Measurements from ENCODE around the gene C1orf167.

The C1orf167 gene

GRCh38 chr1:11787251-11787803 lies 25.3 kb downstream of the C1orf167 start:
- TF ChIP-seq, protein P1, sequence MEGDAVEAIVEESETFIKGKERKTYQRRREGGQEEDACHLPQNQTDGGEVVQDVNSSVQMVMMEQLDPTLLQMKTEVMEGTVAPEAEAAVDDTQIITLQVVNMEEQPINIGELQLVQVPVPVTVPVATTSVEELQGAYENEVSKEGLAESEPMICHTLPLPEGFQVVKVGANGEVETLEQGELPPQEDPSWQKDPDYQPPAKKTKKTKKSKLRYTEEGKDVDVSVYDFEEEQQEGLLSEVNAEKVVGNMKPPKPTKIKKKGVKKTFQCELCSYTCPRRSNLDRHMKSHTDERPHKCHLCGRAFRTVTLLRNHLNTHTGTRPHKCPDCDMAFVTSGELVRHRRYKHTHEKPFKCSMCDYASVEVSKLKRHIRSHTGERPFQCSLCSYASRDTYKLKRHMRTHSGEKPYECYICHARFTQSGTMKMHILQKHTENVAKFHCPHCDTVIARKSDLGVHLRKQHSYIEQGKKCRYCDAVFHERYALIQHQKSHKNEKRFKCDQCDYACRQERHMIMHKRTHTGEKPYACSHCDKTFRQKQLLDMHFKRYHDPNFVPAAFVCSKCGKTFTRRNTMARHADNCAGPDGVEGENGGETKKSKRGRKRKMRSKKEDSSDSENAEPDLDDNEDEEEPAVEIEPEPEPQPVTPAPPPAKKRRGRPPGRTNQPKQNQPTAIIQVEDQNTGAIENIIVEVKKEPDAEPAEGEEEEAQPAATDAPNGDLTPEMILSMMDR (IDR thresholded peaks at IDR 0.05), result no peak
- Histone ChIP-seq H2AFZ (peak overlapping the region; percentile 70), H3K4me1 (peaks cover 13% of the 10 kb centered on the region), H3K4me3 (ENCODE audit: low read depth, low read length) (no peak overlapping the region), H3K9me3 (ENCODE audit: control insufficient read depth, low read length) (no peaks in the 10 kb centered on the region), H3K27ac (peak overlapping the region; percentile 42), H3K36me3 (ENCODE audit: control insufficient read depth, insufficient read depth, low read length) (no peaks in the 10 kb centered on the region), H3K79me2 (no peaks in the 10 kb centered on the region), H3K4me2 (ENCODE audit: low read length) (peak overlapping the region; percentile 23), H3K9ac (no peak overlapping the region), H3K27me3 (ENCODE audit: control insufficient read depth, insufficient read depth, low read length) (no peaks in the 10 kb centered on the region)

DNA sequence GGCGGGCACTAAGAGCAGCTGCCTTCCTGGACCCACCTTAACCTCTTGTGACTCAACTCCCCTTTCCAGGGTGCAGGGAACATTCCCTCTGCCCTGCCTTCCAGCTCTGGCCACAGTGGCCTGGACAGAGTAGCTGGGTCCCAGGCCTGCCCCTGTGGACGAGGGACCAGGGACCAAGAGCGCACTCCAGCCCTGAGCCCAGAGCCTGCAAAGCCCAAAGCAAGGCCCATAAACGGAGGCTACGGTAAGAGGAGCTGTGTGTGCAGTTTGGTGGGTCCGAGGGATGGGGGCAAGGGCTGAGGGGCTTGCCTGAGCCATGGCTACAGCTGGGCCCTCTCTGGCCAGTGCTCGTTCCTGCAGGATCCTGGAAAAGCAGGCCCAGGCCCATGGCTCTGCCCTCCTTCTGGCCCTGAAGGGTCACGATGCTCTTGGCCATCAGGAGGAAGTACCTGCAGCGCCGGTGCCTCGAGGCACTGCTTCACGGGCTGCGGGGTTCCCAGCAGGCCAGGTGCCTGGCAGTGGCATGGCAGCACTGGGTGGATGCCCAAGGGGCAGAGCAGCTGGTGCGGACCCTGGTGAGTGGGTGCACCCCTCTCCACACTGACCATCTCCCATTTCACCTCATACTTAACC lies 25.9 kb downstream of the C1orf167 start:
- H3K9ac ChIP-seq, result no peak overlapping the region
- H3K27ac ChIP-seq, result peak overlapping the region; percentile 42
- no peak overlapping the region for H2AFZ ChIP-seq
- no peaks in the 10 kb centered on the region for H3K79me2 ChIP-seq
- TF ChIP-seq, protein P1 (IDR thresholded peaks at IDR 0.05), result no peak
- H3K4me2 ChIP-seq (ENCODE audit: low read length), result peak overlapping the region; percentile 23
- no peaks in the 10 kb centered on the region for H3K36me3 ChIP-seq (ENCODE audit: control insufficient read depth, insufficient read depth, low read length)
- H3K9me3 ChIP-seq (ENCODE audit: control insufficient read depth, low read length), result no peaks in the 10 kb centered on the region
- H3K4me3 ChIP-seq (ENCODE audit: low read depth, low read length), result no peak overlapping the region
- H3K4me1 ChIP-seq, result peaks cover 13% of the 10 kb centered on the region
- H3K27me3 ChIP-seq (ENCODE audit: control insufficient read depth, insufficient read depth, low read length), result no peaks in the 10 kb centered on the region

DNA sequence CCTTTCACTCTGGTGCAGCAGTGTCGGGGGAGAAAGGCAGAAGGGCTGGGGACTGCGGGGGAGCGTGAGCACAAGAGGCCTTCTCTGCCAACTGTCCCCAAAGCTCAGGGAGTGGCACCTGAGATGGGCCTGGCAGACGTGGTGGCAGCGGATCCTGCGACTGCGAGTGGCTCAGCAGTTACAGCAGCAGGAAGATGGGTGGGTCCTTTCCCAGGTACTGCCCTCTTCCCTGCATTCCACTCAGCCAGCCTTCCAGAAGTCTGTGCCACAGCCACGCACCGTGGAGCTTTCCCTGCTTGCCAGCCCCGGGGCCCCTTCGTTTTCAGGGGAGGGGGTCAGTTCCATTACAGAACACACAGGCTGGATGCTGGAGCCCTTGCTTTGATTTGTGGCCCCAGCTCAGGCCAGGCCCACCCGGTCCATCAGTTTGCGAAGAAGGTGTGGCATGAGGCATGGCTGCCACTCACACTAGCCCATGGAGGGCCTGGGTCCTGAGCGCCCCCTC lies 26.6 kb downstream of the C1orf167 start:
- H3K79me2 ChIP-seq, result no peaks in the 10 kb centered on the region
- H3K27ac ChIP-seq, result peak overlapping the region; percentile 87
- H2AFZ ChIP-seq, result no peak overlapping the region
- no peak overlapping the region for H3K9ac ChIP-seq
- H3K36me3 ChIP-seq (ENCODE audit: control insufficient read depth, insufficient read depth, low read length), result no peaks in the 10 kb centered on the region
- no peaks in the 10 kb centered on the region for H3K9me3 ChIP-seq (ENCODE audit: control insufficient read depth, low read length)
- TF ChIP-seq, protein P1 (IDR thresholded peaks at IDR 0.05), result no peak
- H3K4me2 ChIP-seq (ENCODE audit: low read length), result no peak overlapping the region
- H3K27me3 ChIP-seq (ENCODE audit: control insufficient read depth, insufficient read depth, low read length), result no peaks in the 10 kb centered on the region
- no peak overlapping the region for H3K4me3 ChIP-seq (ENCODE audit: low read depth, low read length)
- peaks cover 13% of the 10 kb centered on the region for H3K4me1 ChIP-seq

GRCh38 chr1:11789126-11790067 lies 27.4 kb downstream of the C1orf167 start:
- Histone ChIP-seq H3K36me3 (ENCODE audit: control insufficient read depth, insufficient read depth, low read length) (no peaks in the 10 kb centered on the region), H3K4me3 (ENCODE audit: low read depth, low read length) (no peak overlapping the region), H3K4me2 (ENCODE audit: low read length) (no peak overlapping the region), H3K27me3 (ENCODE audit: control insufficient read depth, insufficient read depth, low read length) (no peaks in the 10 kb centered on the region), H2AFZ (no peak overlapping the region), H3K9me3 (ENCODE audit: control insufficient read depth, low read length) (no peaks in the 10 kb centered on the region), H3K79me2 (no peaks in the 10 kb centered on the region), H3K9ac (no peak overlapping the region), H3K4me1 (peaks cover 13% of the 10 kb centered on the region), H3K27ac (peak overlapping the region; percentile 87)
- TF ChIP-seq, protein P1 (IDR thresholded peaks at IDR 0.05), result no peak

Measured in parathyroid adenoma (tissue), 2 donors.